ENCODE results near the gene NKAIN2.

- TF ChIP-seq ZNF121 (tag by site-specific recombination; IDR thresholded peaks at IDR 0.05) (no peak), KLF16 (tag by site-specific recombination; IDR thresholded peaks at IDR 0.05) (no peak), TCF7L2 (IDR thresholded peaks at IDR 0.05; ENCODE audit: borderline replicate concordance, low read depth, low read length) (no peak)
Observed at GRCh38 chr6:124796464-124796970, 992.9 kb downstream of the NKAIN2 start.
